T1000 (cell line): ENCODE results near the gene ARSI.
"Not testable (repeated sequence)": the region's sequence is repeated elsewhere in the genome, so short reads cannot be mapped to it uniquely, and the experiment has no call there.

ENCODE experiments used
- DNase-seq: peaks from one replicate; lab custom pipeline; 2025; ENCODE audit warnings: mixed read lengths; lab: John Stamatoyannopoulos, UW

The ARSI gene

DNA sequence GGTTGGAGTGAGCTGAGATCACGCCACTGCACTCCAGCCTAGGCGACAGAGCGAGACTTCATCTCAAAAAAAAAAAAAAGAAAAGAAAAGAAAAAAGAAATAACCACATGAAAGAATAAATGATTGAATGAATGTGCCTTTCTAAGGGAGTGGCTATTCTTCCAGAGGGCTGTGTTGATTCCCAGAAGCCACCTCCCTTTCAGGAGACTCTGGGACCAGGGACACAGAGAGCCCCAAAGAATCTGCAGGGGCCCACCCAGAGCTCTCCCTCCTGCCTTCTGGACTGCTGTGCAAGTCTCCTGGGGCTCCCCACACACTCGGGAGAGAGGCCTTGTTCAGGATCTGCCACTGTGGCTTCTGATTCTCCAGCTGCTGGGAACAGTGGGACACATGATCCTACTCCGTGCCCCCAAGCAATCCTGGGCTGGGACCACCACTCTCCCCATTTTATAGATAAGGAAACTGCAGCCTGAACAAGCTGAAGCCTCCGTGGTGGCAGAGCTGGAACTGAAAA, 36.8 kb downstream of the ARSI start:
- no peak for DNase-seq

DNA sequence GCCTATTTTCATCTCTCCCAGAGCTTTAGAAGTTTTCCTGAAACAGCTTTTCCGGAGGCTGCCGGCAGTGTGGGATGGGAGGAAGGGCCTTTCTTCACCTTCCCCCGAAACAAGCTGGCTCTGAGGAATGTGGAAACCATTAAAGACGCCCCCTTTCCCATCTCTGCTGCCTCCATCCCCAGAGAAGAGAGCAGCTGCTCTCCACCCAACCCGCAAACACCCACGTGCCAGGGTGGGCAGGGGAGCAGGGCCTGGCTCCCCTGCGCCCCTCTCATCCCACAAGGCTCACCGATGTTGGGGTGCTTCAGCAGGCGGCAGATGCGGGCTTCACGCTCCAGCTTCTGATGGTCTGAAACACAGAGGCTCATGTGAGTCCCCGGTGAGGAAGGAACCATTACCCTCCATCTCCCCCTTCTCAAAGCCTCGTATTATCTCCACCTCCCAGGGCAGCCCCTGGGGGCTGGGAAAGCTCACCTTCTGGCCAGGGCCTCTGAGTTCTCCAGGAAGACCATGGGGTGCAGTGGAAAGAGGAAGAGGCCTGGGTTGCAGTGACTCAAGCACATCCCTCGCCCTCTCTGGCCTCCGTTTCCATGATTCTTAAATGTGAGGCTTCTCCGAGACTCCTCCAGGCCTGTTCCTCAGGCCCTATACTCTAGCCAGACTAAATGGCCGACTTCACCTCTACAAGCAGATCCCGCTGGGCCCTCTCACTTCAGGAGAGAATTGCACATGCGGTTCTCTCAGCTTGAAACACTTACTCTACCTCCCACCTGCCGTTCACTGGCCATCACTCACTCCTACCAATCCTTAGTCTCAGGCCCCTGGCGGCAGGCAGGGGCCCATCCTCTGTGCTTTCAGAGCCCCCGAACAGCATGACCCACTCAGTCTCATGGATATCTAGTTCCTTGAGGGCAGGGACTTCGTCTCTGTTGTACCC, 37.8 kb downstream of the ARSI start:
- DNase-seq, result no peak

DNA sequence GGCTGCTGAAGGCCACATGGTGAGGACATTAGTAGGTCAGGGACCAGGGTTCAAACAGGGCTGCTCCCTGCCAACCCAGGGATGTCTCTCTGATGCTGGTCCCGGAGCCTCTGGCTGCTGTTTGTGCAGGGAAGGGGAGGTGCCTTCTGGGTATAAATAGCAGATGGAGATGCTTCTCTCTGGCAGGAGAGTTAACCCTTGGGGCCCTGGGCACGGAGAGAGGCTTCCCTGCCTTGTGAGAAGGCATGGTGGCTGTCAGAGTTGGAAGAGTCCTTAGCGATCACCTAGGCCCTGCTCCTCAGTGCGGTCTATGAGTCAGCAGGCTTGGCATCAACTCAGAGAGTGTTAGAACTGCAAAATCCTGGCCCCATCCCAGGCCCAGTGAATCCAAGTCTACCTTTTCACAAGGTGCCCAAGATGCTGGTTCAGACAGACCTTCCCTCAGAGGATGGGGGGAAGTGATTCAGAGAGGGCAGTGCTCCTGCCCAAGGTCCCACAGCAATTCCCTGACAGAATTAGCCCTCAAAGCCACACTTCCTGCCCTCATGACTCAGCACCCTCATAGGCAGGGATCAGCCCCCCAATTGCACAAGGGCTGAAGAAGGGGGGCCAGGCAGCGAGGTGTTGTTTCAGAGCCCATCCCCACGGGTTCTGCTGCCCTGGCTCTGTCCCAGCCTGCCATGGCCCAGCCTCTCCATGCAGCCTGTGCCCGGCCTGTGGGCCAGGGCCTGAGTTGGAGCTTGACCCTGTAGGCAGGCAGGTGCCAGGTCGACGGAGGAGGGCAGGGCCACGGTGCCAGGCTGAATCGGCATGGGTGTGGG, 38.7 kb downstream of the ARSI start:
- DNase-seq, result peak; percentile 73

DNA sequence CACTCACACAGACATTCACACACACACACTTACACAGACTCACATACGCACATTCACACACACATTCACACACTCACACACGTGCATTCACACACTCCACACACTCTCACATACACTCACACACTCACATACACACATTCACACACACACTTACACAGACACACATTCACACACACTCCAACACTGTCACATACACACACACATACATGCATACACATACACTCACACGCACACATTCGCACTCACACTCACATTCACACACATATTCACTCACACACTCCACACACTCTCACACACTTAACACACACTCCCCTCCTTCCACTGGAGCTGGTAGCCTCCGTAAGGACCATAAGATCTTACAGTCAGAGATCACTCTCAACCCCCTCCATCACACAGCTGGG, 39.3 kb downstream of the ARSI start:
- DNase-seq, result no peak

DNA sequence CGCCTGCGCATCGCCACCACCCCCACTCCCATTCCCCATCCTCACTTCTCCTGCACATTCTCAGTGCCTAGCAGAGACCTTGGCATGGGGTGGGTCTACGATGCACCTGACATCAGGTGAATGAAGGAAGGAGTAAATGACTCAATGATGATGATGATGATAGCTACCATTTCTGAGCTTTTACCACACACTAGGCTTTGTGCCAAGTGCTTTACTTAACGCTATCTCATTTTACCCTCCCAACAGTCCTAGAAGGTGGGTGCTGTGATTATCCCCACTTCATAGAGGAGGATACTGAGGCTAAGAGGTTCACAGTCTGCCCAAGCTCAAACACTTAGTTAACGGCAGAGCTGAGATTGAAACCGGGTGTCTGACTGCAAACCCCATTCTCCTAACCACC, 40.2 kb downstream of the ARSI start:
- no peak for DNase-seq

DNA sequence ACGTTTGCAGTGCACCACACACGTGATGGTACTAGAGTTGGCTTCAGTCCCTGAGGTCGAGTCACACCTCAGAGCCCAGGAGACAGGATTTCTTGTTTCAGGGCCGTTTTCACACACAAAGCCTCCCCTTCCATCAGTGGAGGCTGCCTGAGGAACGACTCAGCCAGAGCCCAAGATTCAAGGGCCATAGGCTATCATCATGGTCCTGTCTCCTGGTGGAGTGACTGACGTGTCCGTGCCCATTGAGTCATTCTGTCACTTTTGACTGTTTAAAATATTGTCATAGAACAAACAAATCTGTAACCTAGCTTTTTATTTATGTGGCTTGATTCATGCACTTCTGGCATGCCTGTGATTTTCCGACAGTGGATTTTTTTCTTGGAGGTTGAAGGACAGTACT, 41.5 kb downstream of the ARSI start:
- DNase-seq, result no peak

DNA sequence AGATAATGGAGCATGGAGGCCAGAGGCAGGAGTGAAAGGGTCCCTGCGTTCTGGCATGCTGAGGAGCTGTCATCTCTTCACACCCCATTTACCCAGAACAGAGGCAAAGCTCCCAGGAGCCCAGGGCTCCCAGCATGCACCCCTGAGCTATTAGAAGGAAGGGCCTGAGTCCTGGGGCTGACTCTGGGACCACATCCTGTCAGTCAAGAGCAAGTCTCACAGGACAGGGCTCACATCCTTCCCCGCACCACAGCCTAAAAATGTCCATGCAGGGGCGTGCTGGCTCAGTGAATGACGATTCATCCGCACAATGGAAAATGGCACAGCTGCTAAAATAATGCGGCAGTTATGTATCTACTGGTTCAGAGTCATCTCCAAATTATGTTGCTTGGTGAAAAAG, 44.6 kb downstream of the ARSI start:
- DNase-seq, result no peak

DNA sequence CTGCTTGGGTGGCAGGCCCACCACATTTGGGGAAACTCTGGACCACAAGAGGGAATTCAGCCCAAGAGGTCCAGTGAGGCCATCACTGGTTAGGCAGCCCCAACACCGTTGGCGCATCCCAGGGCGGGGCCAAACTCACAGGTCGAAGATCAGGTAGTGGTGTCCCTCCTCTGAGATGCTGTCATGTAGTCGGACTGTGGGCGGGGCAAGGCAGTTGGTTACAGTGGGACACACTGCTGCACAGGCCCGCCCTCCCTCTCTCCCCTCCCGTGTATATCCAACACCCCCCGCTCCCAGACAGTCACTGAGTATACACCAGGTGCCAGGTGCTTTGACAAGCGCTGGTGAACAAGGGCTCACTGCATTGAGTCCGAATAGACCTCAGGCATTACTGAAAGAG, 45.3 kb downstream of the ARSI start:
- DNase-seq, result no peak

DNA sequence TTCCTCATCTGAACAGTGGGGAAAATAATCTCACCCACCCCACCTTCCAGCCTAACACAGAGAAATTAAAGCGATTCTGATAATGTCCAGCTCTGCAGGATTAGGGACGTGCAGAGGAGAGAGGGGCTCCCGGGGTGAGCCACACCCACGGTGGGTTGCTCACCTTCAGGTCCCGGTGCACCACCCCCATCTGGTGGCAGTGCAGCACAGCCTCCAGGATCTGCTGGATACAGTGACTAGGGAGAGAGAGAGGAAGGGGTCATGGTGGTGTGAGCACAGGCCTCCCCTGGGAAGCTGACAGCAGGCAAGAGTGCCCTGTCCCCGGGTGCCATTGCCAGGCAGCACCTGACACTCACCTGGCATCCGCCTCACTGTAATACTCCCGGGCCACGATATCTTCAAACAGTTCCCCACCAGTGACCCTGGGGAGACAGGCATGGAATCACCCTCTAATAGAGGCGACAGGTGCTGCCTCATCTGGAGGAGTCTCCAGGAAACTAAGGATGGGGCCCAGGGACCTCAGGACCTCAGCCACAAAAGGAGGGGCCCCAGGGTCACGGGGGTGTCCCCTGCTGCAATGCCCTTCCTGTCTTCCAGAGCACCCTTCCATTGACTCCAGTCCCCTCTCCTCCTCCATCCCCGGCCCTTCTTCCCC, 46.2 kb downstream of the ARSI start:
- no peak for DNase-seq

DNA sequence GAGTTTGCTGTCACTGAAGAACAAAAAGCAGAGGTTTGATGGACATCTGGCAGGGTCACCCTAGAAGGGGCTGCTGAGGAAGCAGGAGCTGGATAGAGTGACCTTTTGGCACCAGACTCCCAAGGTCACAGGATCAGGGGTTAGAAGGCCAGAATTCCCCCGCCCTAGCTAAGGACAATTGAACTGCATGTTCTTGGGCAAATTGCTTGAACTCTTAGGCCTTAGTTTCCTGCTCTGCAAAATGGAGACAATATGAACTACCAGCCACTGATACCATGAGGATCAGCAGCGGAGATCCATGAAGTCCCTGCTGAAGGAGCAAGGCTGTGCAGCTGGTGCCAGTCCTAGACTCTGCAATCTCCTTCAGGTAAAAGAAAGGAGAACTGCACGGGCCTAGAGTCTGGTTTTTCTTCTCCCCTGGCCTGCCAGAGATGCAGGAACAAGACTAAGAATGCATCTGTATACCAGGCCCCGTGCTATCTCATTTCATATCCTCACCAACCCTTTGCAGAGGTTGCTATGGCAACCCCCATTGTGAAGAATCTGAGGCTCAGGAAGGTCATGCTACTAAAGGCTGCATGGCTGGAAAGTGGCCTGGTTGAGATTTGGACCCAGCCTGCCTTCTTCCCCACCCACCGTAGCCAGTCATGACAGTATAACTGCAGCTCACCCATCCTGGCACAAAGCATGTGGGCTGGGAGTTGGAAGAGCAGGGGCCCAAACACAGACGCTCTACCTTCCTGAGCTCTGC, 46.9 kb downstream of the ARSI start:
- DNase-seq, result no peak

DNA sequence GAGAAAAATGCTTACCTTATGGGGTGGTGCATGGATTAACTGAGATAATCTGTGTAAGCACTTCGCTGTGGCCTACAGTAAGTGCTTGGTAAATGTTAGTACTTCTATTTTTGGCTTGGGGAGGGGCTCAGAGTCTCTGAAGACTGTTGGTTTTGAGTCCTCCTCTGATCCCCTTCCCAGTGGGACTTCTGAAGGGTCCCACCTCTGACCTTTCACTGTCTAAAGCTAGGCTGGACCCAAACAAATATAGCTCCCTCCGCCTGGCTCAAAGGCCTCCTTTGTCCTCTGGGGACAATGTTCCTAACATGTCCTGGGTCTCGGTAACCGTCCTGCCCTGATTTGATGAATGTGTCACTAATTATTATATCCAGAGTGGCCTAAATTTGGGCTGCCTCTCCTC, 47.9 kb downstream of the ARSI start:
- DNase-seq, result no peak

DNA sequence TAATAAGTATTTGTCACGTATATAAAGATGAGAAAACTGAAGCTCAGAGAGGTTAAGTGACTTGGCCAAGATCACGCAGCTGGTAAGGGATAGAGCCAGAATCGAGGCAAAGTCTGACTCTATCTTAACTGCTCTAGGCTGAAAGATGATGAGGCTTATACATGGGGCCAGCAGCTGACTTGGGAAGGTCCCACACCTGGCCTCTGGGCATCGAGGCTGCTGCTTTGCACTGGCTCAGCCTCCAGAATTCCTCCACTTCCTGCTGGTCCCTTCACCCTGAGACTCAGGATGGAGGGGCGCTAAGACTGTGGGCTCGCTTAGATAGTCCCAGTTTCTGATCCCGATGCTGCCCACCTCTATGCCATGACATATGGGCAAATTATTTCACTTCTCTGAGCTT, 48.3 kb downstream of the ARSI start:
- DNase-seq, result no peak

DNA sequence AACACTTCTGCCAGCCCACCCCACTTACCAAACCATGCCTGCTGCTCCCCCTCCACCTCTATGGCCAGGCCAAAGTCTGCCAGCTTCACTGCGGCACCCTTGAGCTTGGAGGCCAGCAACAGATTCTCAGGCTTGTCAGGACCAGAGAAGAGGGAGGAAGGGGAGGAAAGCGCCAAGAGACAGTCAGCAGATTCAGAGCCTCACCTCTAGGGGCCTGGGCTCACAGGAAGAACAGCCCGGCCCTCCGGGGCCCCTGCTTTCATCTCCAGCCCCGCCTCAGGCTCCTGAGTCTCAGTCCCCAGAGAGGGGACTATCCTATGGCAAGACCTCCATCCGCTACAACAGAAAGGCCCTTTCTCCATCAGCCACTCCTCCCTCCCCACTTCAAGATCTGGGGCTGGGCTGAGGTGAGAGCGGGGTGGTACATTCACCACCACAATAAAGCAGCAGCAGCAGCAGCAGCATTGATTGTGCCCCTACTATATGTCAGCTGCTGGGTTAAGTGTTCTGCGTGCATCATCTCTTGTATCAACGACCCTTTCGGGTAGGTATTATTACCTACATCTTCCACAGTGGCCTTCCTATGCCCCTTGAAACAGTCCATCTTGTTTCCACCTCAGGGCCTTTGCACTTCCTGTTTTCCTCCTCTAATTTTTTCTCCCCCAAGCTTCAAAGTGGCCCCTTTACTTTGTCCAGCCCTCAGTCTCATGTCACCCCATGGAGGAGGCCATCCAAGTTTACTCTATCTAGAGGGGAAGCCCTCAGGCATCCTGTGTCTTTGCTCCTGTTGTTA, 49.1 kb downstream of the ARSI start:
- no peak for DNase-seq

DNA sequence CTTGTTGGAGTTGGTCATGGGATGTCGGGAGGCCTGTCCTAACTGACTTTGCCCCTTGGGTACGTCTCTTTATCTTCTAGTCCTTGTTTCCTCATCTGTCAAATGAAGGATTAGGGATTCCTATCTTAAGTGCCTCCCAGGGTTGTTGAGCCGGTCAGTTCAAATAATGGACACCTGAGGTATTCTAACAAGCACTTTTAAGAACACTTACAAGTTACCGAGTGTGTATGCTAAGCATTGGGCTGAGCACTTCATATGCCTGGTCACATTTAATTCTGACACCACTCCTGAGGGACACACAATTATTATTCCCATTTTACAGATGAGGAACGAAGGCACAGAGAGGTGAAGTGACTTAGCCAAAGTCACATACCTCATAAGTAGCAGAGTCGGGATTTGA, 50.2 kb downstream of the ARSI start:
- no peak for DNase-seq

DNA sequence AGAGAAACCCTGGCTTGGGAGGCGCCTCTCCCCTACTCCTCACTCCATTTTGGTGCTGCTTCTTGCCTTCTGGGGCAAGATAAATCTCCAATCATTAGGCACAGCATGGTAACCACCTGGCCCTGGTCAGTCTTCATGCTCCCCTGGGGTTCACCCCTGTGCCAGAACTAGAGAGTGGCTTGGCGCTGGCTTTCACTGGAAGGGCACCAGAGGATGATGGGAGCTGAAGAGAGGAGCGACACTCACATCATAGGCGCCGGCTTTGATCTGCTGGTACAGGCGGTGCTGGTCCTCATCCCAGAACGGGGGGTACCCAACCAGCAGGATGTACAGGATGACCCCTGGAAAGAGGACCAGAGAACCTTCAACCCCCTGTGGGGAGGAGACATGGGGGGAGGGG, 51.2 kb downstream of the ARSI start:
- no peak for DNase-seq

DNA sequence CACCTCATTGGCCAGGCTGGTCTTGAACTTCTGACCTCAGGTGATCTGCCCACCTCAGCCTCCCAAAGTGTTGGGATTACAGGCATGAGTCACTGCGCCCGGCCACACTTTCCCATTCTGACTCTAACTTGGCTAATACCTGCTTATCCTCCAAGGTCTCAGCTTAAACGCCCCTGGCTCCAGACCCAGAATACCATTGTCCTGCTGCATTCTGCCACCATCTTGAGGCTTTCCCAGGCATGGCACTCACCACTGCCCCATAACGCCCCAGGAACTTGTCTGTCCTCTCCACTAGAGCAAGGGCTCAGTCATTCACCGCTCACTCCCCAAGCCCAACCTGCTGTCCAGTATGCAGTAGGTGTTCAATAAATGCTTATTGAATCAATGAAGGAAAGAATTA, 53.0 kb downstream of the ARSI start:
- no peak for DNase-seq

DNA sequence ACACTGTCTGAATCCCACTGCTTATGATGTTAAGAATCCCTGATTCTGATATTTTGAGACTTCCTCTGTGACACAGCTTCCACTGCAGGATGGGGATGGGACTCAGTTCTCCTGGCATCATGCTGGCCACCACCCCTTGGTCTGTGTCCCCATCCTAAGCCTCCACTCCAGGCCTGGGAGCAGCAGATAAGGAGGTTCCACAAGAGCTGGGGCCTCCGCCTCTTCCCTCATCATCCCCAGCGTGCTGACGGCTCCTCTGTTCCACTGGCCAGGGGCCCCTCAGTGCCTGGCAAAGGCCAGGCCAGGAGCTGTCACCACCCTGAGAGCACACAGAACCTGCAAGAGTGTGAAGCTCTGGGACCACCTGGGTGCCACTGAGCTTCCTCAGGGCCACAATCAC, 53.8 kb downstream of the ARSI start:
- DNase-seq, result no peak

DNA sequence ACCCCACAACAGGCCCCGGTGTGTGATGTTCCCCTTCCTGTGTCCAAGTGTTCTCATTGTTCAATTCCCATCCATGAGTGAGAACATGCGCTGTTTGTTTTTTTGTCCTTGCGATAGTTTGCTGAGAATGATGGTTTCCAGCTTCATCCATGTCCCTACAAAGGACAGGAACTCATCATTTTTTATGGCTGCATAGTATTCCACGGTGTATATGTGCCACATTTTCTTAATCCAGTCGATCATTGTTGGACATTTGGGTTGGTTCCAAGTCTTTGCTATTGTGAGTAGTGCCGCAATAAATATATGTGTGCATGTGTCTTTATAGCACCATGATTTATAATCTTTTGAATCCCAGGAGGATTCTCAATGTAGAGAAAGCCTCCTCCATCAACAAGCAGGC, 54.2 kb downstream of the ARSI start:
- DNase-seq, result not testable (repeated sequence)

DNA sequence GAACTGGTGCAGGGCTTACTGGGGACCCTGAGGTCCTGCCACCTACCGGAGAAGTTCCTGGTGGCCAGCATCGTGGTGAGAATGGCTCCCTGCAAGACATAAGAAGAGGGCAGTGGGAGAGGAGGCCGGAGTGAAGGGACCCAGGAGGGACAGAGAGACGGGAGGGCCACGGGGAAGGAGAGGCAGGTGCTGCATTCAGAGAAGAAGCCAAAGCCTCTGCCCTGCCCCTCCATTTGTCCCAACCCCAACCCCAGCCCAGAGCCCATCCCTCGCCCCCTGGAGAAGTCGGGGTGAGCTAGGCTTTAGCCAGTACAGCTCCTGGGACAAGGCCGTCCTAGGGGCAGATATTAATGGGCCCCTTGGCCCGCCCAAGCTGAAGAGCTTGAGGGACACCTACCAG, 55.0 kb downstream of the ARSI start:
- DNase-seq, result no peak

DNA sequence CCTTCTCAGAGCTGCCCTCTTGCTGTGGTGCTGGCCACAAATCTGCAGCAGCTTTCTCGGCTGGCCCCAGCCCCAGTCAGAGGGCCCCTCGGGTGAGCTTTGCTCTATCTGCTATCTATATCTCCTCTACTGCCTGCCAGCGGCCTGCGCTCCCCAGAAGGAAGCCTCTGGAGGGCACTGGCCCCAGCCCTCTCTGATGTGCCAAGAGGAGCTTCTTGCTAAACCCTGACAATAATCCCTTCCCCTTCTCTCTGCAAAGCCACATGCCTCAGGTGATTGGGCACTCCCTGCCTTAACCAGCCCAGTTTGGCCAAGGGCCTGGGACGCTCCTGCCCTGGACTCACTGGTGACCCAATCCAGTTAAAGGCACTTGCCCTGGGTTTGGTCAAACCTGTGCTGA, 55.9 kb downstream of the ARSI start:
- DNase-seq, result no peak

DNA sequence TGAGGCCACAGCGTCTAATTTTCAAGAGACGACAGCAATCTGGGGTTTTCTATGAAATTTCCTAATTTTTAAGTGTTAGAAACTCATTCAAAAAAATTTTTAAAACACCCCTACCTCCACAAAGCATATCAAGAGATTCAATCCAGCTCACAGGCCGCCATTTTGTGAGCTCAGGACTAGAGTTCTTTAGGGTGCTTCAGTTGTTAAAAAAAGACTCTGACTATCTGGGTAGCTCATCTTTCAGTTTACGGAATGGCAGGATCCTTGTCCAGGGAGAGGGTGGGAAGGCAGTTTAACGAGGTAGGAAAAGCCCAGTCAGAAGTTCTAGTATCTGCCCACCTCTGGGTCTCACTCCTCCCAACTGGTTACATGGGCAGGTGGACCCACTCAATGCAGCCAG, 56.3 kb downstream of the ARSI start:
- DNase-seq, result no peak
